ENCODE results near the gene COL11A2.

The COL11A2 gene

GRCh38 chr6:33206864-33207551 is 14.7 kb upstream of the COL11A2 start:
- DNase-seq = peak in 26 of 56 donors; percentile 11 to 78 (median 42)

- DNase-seq = no peak
Measured at GRCh38 chr6:33206027-33206863, 14.0 kb upstream of the COL11A2 start.

GRCh38 chr6:33205191-33206026 is 13.1 kb upstream of the COL11A2 start:
- DNase-seq = no peak

- peak in 55 of 56 donors; percentile 54 to 97 (median 87) for DNase-seq
Measured at GRCh38 chr6:33204415-33205190, 12.3 kb upstream of the COL11A2 start, which contains the start of gene HSD17B8. Gene HSD17B8, plus strand, starts transcription at chr6:33204655. Its CDS starts 14 bp downstream, at chr6:33204669.

- no peak for DNase-seq
Measured at GRCh38 chr6:33204165-33204414, 11.8 kb upstream of the COL11A2 start.

GRCh38 chr6:33203443-33204164 is 11.3 kb upstream of the COL11A2 start:
- DNase-seq = no peak

- DNase-seq = no peak
Measured at GRCh38 chr6:33202799-33203198, 10.5 kb upstream of the COL11A2 start.

- no peak for DNase-seq
Measured at GRCh38 chr6:33201935-33202334, 9.7 kb upstream of the COL11A2 start.

- DNase-seq = no peak
Measured at GRCh38 chr6:33201147-33201545, 8.9 kb upstream of the COL11A2 start.

GRCh38 chr6:33200219-33201146 is 8.2 kb upstream of the COL11A2 start, which contains the start of the genes RXRB and SLC39A7:
Gene RXRB, minus strand, starts transcription at chr6:33200665. Its CDS starts 189 bp downstream, at chr6:33200476.
Gene SLC39A7, plus strand, starts transcription at chr6:33200867. Its CDS starts 379 bp downstream, at chr6:33201246.
- DNase-seq = peak; percentile 74 to 99 (median 97)

- peak in 11 of 56 donors; percentile 50 to 82 (median 77) for DNase-seq
Measured at GRCh38 chr6:33199687-33200218, 7.5 kb upstream of the COL11A2 start.

- DNase-seq = no peak
Measured at GRCh38 chr6:33198853-33199436, 6.7 kb upstream of the COL11A2 start.

GRCh38 chr6:33198159-33198852 is 6.0 kb upstream of the COL11A2 start:
- no peak for DNase-seq

- DNase-seq = peak in 18 of 56 donors; percentile 8 to 48 (median 20)
Measured at GRCh38 chr6:33197431-33198048, 5.3 kb upstream of the COL11A2 start.

GRCh38 chr6:33195304-33196165 is 3.3 kb upstream of the COL11A2 start:
- no peak for DNase-seq

- DNase-seq = no peak
Measured at GRCh38 chr6:33194431-33194979, 2.2 kb upstream of the COL11A2 start.
